Mesothelial cell of epicardium (in vitro differentiated cells): ENCODE results near the gene INCENP. TPM values are rescaled to one million over a fixed set of nuclear protein-coding genes. Genes with fewer than 3 reads are reported as not detected.

Experiments used
- DNase-seq, 2 experiments: peaks; one replicate each; pipeline ENCODE4 v3.0.0; 2021; ENCODE audit warnings: low spot score in 2 of 2; ENCODE audit not compliant: unreplicated experiment in 2 of 2
- H3K27ac Mint-ChIP-seq: 2 replicates; pipeline ENCODE4 v1.8.0; 2021; ENCODE audit warnings: mixed read lengths
- H3K27me3 Mint-ChIP-seq: 2 replicates; pipeline ENCODE4 v1.8.0; 2021; ENCODE audit warnings: low read depth, mixed read lengths
- H3K36me3 Mint-ChIP-seq: 2 replicates; pipeline ENCODE4 v1.8.0; 2021; ENCODE audit warnings: mixed read lengths
- H3K4me1 Mint-ChIP-seq: 2 replicates; pipeline ENCODE4 v1.8.0; 2021; ENCODE audit warnings: mixed read lengths
- H3K4me3 Mint-ChIP-seq: 2 replicates; pipeline ENCODE4 v1.8.0; 2021; ENCODE audit warnings: mild to moderate bottlenecking, moderate library complexity, mixed read lengths
- H3K9me3 Mint-ChIP-seq: 2 replicates; pipeline ENCODE4 v1.8.0; 2021; ENCODE audit warnings: mixed read lengths
- CTCF ChIP-seq: fragments of 200-600 bp; sonication (generic); IDR thresholded peaks from one replicate; pipeline ENCODE4 v1.5.0; 2021; ENCODE audit warnings: antibody characterized with exemption; ENCODE audit not compliant: unreplicated experiment
- total RNA-seq: library from RNA; stranded (reverse); gene quantifications from 3 replicates; pipeline ENCODE4 v1.2.1, GENCODE V29; 2021

Gene INCENP
- total RNA-seq, 1 donor from 2014 or later: 50.9 TPM

GRCh38 chr11:62153617-62154016 is 29.8 kb downstream of the INCENP start:
- no peaks in the 10 kb centered on the region for H3K4me1 Mint-ChIP-seq
- peaks cover 1% of the 10 kb centered on the region for H3K27me3 Mint-ChIP-seq
- no peak overlapping the region for H3K4me3 Mint-ChIP-seq
- no peak for TF ChIP-seq CTCF
- DNase-seq: no peak
- no peaks in the 10 kb centered on the region for H3K9me3 Mint-ChIP-seq
- H3K36me3 Mint-ChIP-seq: peaks cover 31% of the 10 kb centered on the region
- no peak overlapping the region for H3K27ac Mint-ChIP-seq

GRCh38 chr11:62157603-62158002 is 33.8 kb downstream of the INCENP start:
- TF ChIP-seq CTCF: no peak
- peaks cover 8% of the 10 kb centered on the region for H3K9me3 Mint-ChIP-seq
- H3K27me3 Mint-ChIP-seq: peaks cover 41% of the 10 kb centered on the region
- DNase-seq: no peak
- peaks cover 8% of the 10 kb centered on the region for H3K36me3 Mint-ChIP-seq
- H3K4me3 Mint-ChIP-seq: no peak overlapping the region
- no peaks in the 10 kb centered on the region for H3K4me1 Mint-ChIP-seq
- no peak overlapping the region for H3K27ac Mint-ChIP-seq

GRCh38 chr11:62166371-62166770 is 42.6 kb downstream of the INCENP start:
- Mint-ChIP-seq H3K27ac (no peak overlapping the region), H3K27me3 (peaks cover 60% of the 10 kb centered on the region), H3K9me3 (no peaks in the 10 kb centered on the region), H3K4me1 (peaks cover 1% of the 10 kb centered on the region), H3K4me3 (no peak overlapping the region), H3K36me3 (no peaks in the 10 kb centered on the region)
- DNase-seq: no peak
- no peak for TF ChIP-seq CTCF

GRCh38 chr11:62169448-62169847 is 45.6 kb downstream of the INCENP start:
- no peak overlapping the region for H3K4me3 Mint-ChIP-seq
- H3K27ac Mint-ChIP-seq: no peak overlapping the region
- no peak for TF ChIP-seq CTCF
- no peaks in the 10 kb centered on the region for H3K36me3 Mint-ChIP-seq
- no peaks in the 10 kb centered on the region for H3K9me3 Mint-ChIP-seq
- H3K27me3 Mint-ChIP-seq: peaks cover 69% of the 10 kb centered on the region
- DNase-seq: no peak
- peaks cover 4% of the 10 kb centered on the region for H3K4me1 Mint-ChIP-seq

- no peak for TF ChIP-seq CTCF
- Mint-ChIP-seq H3K27me3 (peaks cover 72% of the 10 kb centered on the region), H3K9me3 (no peaks in the 10 kb centered on the region), H3K27ac (no peak overlapping the region), H3K4me3 (no peak overlapping the region), H3K36me3 (no peaks in the 10 kb centered on the region), H3K4me1 (peaks cover 4% of the 10 kb centered on the region)
- DNase-seq: no peak
These were observed 46.1 kb downstream of the INCENP start for GRCh38 chr11:62169935-62170334.

DNA sequence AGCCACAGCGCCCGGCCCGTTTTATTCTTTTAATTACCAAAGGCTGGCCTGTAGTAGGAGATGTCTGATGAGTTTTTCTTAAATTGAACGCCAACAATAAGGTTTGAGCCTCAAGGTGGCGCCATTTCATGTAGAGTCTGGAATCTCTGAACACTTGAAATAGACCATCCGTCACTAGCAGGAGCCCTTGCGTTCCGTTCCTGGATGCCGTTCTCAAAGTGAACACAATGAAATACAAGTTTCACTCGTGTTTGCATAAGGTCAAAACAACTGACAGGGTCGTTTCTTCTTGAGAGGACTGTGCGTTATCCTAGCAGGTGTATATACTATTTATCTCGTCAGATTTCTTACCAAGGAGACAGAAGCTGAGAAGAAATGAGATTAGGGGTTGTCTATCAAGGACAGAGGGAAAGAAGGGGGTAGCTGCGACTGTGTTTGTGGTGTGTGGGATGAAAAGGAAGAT is 47.5 kb downstream of the INCENP start:
- Mint-ChIP-seq H3K9me3 (no peaks in the 10 kb centered on the region), H3K4me3 (no peak overlapping the region), H3K36me3 (no peaks in the 10 kb centered on the region), H3K27me3 (peaks cover 74% of the 10 kb centered on the region), H3K4me1 (peaks cover 4% of the 10 kb centered on the region), H3K27ac (no peak overlapping the region)
- DNase-seq: peak in 1 of 2 experiments; percentile 77
- peak; percentile 67 for TF ChIP-seq CTCF
